WTC11 (cell line): ENCODE measurements around the gene COPS7A. TPM values are rescaled to one million over a fixed set of nuclear protein-coding genes. Genes with fewer than 3 reads are reported as not detected.

ENCODE experiments used
- ATAC-seq: fragments of 200-7000 bp; cut with Tn5 transposase; 2 replicates; pipeline ENCODE4 v1.10.0; 2021; ENCODE audit warnings: mild to moderate bottlenecking, moderate library complexity
- CTCF ChIA-PET: fragments of 300-600 bp; sonication (Branson Sonifier 250); formaldehyde crosslinking; loops from one replicate; lab custom pipeline; 2021; ENCODE audit warnings: antibody characterized with exemption; lab: Charles Lee
- POLR2A ChIA-PET: fragments of 350-600 bp; sonication (Branson Sonifier 250); formaldehyde crosslinking; loops from one replicate; lab custom pipeline; 2021; ENCODE audit warnings: antibody characterized with exemption; lab: Charles Lee
- DNase-seq: peaks from one replicate; pipeline ENCODE4 v3.0.0; 2021; ENCODE audit warnings: low spot score
- H3K27ac Mint-ChIP-seq: 2 replicates; pipeline ENCODE4 v1.8.0; 2021; ENCODE audit warnings: mixed read lengths
- H3K27me3 Mint-ChIP-seq: 2 replicates; pipeline ENCODE4 v1.8.0; 2021; ENCODE audit warnings: low read depth, mild to moderate bottlenecking, moderate library complexity, mixed read lengths
- H3K36me3 Mint-ChIP-seq: 2 replicates; pipeline ENCODE4 v1.8.0; 2021; ENCODE audit warnings: mixed read lengths
- H3K4me1 Mint-ChIP-seq: 2 replicates; pipeline ENCODE4 v1.8.0; 2022; ENCODE audit warnings: mixed read lengths
- H3K4me3 Mint-ChIP-seq: 2 replicates; pipeline ENCODE4 v1.8.0; 2021; ENCODE audit warnings: mild to moderate bottlenecking, moderate library complexity, mixed read lengths
- H3K9me3 Mint-ChIP-seq: 2 replicates; pipeline ENCODE4 v1.8.0; 2021; ENCODE audit warnings: mixed read lengths
- CREB1 ChIP-seq: sonication (generic); formaldehyde crosslinking; IDR thresholded peaks from 2 replicates; pipeline ENCODE4 v1.8.0; 2023; ENCODE audit warnings: mild to moderate bottlenecking, missing genetic modification reagents
- ELF4 ChIP-seq: sonication (generic); formaldehyde crosslinking; IDR thresholded peaks from 2 replicates; pipeline ENCODE4 v1.8.1; 2022; ENCODE audit warnings: low read depth, mild to moderate bottlenecking, moderate library complexity, missing genetic modification reagents
- ETV6 ChIP-seq: sonication (generic); formaldehyde crosslinking; IDR thresholded peaks from 2 replicates; pipeline ENCODE4 v1.8.1; 2022; ENCODE audit warnings: mild to moderate bottlenecking, missing genetic modification reagents
- GABPB1 ChIP-seq: sonication (generic); formaldehyde crosslinking; IDR thresholded peaks from 2 replicates; pipeline ENCODE4 v1.8.1; 2023; ENCODE audit warnings: mild to moderate bottlenecking, missing genetic modification reagents
- GTF2I ChIP-seq: fragments of 250-450 bp; sonication (Bioruptor Pico); conservative IDR thresholded peaks from 2 replicates; pipeline ENCODE4 v1.4.0; 2021; ENCODE audit warnings: mild to moderate bottlenecking
- HMGXB4 ChIP-seq: sonication (generic); formaldehyde crosslinking; IDR thresholded peaks from 2 replicates; pipeline ENCODE4 v1.8.1; 2023; ENCODE audit warnings: mild to moderate bottlenecking, moderate library complexity, missing genetic modification reagents
- IRF2 ChIP-seq: sonication (generic); formaldehyde crosslinking; IDR thresholded peaks from 2 replicates; pipeline ENCODE4 v1.8.0; 2022; ENCODE audit warnings: low read depth, missing genetic modification reagents, borderline replicate concordance
- JAZF1 ChIP-seq: fragments of 250-450 bp; sonication (Bioruptor Pico); IDR thresholded peaks from 2 replicates; pipeline ENCODE4 v1.9.0; 2021; ENCODE audit warnings: moderate library complexity, mild to moderate bottlenecking, inconsistent platforms
- JUN ChIP-seq: sonication (generic); formaldehyde crosslinking; IDR thresholded peaks from 2 replicates; pipeline ENCODE4 v1.8.0; 2023; ENCODE audit warnings: mild to moderate bottlenecking, missing genetic modification reagents
- NFATC4 ChIP-seq: fragments of 250-450 bp; sonication (Bioruptor Pico); IDR thresholded peaks from 2 replicates; pipeline ENCODE4 v1.9.0; 2021; ENCODE audit warnings: mild to moderate bottlenecking
- OVOL2 ChIP-seq: fragments of 250-450 bp; sonication (Bioruptor Pico); IDR thresholded peaks from 2 replicates; pipeline ENCODE4 v1.9.0; 2021; ENCODE audit warnings: mild to moderate bottlenecking, borderline replicate concordance
- PREB ChIP-seq: sonication (generic); formaldehyde crosslinking; IDR thresholded peaks from 2 replicates; pipeline ENCODE4 v1.8.1; 2022; ENCODE audit warnings: mild to moderate bottlenecking, missing genetic modification reagents, moderate library complexity, borderline replicate concordance
- PRRX2 ChIP-seq: fragments of 250-450 bp; sonication (Bioruptor Pico); IDR thresholded peaks from 2 replicates; pipeline ENCODE4 v1.8.0; 2021; ENCODE audit warnings: mild to moderate bottlenecking
- SOX15 ChIP-seq: fragments of 250-450 bp; sonication (Bioruptor Pico); IDR thresholded peaks from 2 replicates; pipeline ENCODE4 v1.9.0; 2021; ENCODE audit warnings: mild to moderate bottlenecking
- ZNF138 ChIP-seq: sonication (generic); formaldehyde crosslinking; conservative IDR thresholded peaks from 2 replicates; pipeline ENCODE4 v1.8.1; 2022; ENCODE audit warnings: mild to moderate bottlenecking, moderate library complexity, missing genetic modification reagents
- ZNF416 ChIP-seq: fragments of 250-450 bp; sonication (Bioruptor Pico); IDR thresholded peaks from 2 replicates; pipeline ENCODE4 v1.9.0; 2021; ENCODE audit warnings: mild to moderate bottlenecking, inconsistent platforms
- total RNA-seq: library from RNA; stranded (reverse); gene quantifications from 3 replicates; pipeline ENCODE4 v1.2.3, GENCODE V29; 2021
- TF ChIP-seq, protein P1 (sequence below): sonication (generic); formaldehyde crosslinking; IDR thresholded peaks from 2 replicates; pipeline ENCODE4 v1.8.0; 2022; ENCODE audit warnings: mild to moderate bottlenecking, missing genetic modification reagents
- TF ChIP-seq, protein P2 (sequence below): sonication (generic); formaldehyde crosslinking; conservative IDR thresholded peaks from 2 replicates; pipeline ENCODE4 v1.8.1; 2022; ENCODE audit warnings: mild to moderate bottlenecking, missing genetic modification reagents
- TF ChIP-seq, protein P3 (sequence below): sonication (generic); formaldehyde crosslinking; IDR thresholded peaks from 2 replicates; pipeline ENCODE4 v1.8.1; 2022; ENCODE audit warnings: missing genetic modification reagents, borderline replicate concordance
- TF ChIP-seq, protein P4 (sequence below): sonication (generic); formaldehyde crosslinking; conservative IDR thresholded peaks from 2 replicates; pipeline ENCODE4 v1.8.1; 2023; ENCODE audit warnings: mild to moderate bottlenecking, low read depth, missing genetic modification reagents, moderate library complexity
- TF ChIP-seq, protein P5 (sequence below): sonication (generic); formaldehyde crosslinking; IDR thresholded peaks from 2 replicates; pipeline ENCODE4 v1.8.1; 2022; ENCODE audit warnings: low read depth, mild to moderate bottlenecking, moderate library complexity, missing genetic modification reagents, borderline replicate concordance

COPS7A gene
- total RNA-seq, 1 experiment from 2014 or later = 41.4 TPM

- TF ChIP-seq NFATC4 (no peak), GTF2I (CRISPR knock-in tag) (no peak), SOX15 (CRISPR knock-in tag) (no peak), ZNF138 (CRISPR knock-in tag) (no peak)
- TF ChIP-seq, protein P1, sequence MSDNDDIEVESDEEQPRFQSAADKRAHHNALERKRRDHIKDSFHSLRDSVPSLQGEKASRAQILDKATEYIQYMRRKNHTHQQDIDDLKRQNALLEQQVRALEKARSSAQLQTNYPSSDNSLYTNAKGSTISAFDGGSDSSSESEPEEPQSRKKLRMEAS (CRISPR knock-in tag) = no peak
- TF ChIP-seq, all 79 proteins: peak for 0
These were observed 10.9 kb downstream of the COPS7A start (continued) for GRCh38 chr12:6734506-6735387.

DNA sequence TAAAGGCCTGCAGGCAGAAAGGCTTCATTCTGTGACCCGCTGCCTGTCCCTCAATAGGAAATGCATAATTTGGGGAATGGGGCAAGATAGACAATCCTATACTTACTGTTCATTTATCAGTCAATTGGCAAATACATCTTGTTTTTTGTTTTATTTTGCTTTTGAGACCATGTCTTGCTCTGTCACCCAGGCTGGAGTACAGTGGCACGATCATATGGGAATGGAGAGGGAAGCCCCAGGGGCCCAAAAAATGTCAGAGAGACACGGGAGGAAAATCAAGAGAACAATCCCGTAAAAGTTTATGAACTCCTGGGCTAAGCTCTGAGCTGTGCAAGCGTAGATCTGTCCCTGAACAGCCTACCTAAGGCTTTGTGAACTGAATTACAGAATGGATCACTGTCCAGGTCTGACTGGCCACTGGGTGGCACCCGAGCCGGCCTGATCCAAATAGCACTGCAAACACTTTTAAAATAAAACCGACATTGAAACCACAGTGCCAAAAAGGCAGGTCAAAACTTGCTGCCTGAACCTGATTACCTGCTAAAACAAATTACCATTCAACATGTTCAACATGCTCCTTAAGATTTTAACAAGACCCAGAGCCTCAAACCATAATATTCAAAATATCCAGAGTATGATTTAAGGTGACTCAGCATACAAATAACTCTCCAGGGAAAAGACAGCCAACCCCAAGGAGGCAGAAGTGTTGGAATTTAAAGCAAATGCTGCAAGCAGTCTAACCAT lies 11.8 kb downstream of the COPS7A start:
- POLR2A ChIA-PET = interaction anchor here (1.0 kb wide), 1 partner anchor 11 kb away, joined by 3 read pairs; the partner anchor contains the start of gene COPS7A
- H3K27ac Mint-ChIP-seq = peak overlapping the region; percentile 88
- ATAC-seq (peak; percentile 98), DNase-seq (peak; percentile 59)
- no peaks in the 10 kb centered on the region for H3K27me3 Mint-ChIP-seq
- TF ChIP-seq NFATC4 (no peak), GTF2I (CRISPR knock-in tag) (no peak), ETV6 (CRISPR knock-in tag) (no peak), JUN (CRISPR knock-in tag) (no peak), ZNF416 (CRISPR knock-in tag) (no peak), PRRX2 (no peak)
- TF ChIP-seq, protein P2, sequence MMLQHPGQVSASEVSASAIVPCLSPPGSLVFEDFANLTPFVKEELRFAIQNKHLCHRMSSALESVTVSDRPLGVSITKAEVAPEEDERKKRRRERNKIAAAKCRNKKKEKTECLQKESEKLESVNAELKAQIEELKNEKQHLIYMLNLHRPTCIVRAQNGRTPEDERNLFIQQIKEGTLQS (CRISPR knock-in tag) = no peak
- TF ChIP-seq, all 79 proteins: peak for 0
- Mint-ChIP-seq H3K4me1 (peaks cover 8% of the 10 kb centered on the region), H3K36me3 (peaks cover 8% of the 10 kb centered on the region), H3K9me3 (no peaks in the 10 kb centered on the region), H3K4me3 (no peak overlapping the region)
- CTCF ChIA-PET = interaction anchor here (0.9 to 1.9 kb wide), 4 partner anchors 12 to 90 kb away, joined by 3 to 7 read pairs (median 4); partner anchors contain the start of gene COPS7A

GRCh38 chr12:6736754-6737153 lies 12.9 kb downstream of the COPS7A start:
- CTCF ChIA-PET = interaction anchor here (0.9 to 2.0 kb wide), 5 partner anchors 13 to 115 kb away, joined by 3 to 7 read pairs (median 4); partner anchors contain the start of genes COPS7A and USP5
- peaks cover 8% of the 10 kb centered on the region for H3K4me1 Mint-ChIP-seq
- no peak overlapping the region for H3K4me3 Mint-ChIP-seq
- H3K27ac Mint-ChIP-seq = peak overlapping the region; percentile 63; the same call in 1 of the 2 replicates
- POLR2A ChIA-PET = no interaction called here
- no peaks in the 10 kb centered on the region for H3K27me3 Mint-ChIP-seq
- DNase-seq = no peak
- no peak for ATAC-seq
- no peaks in the 10 kb centered on the region; the same call in 1 of the 2 replicates for H3K36me3 Mint-ChIP-seq
- no peaks in the 10 kb centered on the region for H3K9me3 Mint-ChIP-seq
- TF ChIP-seq NFATC4 (no peak), CREB1 (CRISPR knock-in tag) (no peak), HMGXB4 (CRISPR knock-in tag) (no peak), PREB (CRISPR knock-in tag) (no peak), IRF2 (CRISPR knock-in tag) (no peak), JAZF1 (CRISPR knock-in tag) (no peak), GABPB1 (no peak), ELF4 (CRISPR knock-in tag) (no peak), OVOL2 (CRISPR knock-in tag) (no peak)
- TF ChIP-seq, protein P3, sequence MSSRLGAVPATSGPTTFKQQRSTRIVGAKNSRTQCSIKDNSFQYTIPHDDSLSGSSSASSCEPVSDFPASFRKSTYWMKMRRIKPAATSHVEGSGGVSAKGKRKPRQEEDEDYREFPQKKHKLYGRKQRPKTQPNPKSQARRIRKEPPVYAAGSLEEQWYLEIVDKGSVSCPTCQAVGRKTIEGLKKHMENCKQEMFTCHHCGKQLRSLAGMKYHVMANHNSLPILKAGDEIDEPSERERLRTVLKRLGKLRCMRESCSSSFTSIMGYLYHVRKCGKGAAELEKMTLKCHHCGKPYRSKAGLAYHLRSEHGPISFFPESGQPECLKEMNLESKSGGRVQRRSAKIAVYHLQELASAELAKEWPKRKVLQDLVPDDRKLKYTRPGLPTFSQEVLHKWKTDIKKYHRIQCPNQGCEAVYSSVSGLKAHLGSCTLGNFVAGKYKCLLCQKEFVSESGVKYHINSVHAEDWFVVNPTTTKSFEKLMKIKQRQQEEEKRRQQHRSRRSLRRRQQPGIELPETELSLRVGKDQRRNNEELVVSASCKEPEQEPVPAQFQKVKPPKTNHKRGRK (CRISPR knock-in tag) = no peak
- TF ChIP-seq, protein P4, sequence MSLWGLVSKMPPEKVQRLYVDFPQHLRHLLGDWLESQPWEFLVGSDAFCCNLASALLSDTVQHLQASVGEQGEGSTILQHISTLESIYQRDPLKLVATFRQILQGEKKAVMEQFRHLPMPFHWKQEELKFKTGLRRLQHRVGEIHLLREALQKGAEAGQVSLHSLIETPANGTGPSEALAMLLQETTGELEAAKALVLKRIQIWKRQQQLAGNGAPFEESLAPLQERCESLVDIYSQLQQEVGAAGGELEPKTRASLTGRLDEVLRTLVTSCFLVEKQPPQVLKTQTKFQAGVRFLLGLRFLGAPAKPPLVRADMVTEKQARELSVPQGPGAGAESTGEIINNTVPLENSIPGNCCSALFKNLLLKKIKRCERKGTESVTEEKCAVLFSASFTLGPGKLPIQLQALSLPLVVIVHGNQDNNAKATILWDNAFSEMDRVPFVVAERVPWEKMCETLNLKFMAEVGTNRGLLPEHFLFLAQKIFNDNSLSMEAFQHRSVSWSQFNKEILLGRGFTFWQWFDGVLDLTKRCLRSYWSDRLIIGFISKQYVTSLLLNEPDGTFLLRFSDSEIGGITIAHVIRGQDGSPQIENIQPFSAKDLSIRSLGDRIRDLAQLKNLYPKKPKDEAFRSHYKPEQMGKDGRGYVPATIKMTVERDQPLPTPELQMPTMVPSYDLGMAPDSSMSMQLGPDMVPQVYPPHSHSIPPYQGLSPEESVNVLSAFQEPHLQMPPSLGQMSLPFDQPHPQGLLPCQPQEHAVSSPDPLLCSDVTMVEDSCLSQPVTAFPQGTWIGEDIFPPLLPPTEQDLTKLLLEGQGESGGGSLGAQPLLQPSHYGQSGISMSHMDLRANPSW = no peak
- TF ChIP-seq, protein P5, sequence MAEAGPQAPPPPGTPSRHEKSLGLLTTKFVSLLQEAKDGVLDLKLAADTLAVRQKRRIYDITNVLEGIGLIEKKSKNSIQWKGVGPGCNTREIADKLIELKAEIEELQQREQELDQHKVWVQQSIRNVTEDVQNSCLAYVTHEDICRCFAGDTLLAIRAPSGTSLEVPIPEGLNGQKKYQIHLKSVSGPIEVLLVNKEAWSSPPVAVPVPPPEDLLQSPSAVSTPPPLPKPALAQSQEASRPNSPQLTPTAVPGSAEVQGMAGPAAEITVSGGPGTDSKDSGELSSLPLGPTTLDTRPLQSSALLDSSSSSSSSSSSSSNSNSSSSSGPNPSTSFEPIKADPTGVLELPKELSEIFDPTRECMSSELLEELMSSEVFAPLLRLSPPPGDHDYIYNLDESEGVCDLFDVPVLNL = no peak
